Measurements from ENCODE around the gene INKA1.
"Not testable (repeated sequence)": the region's sequence is repeated elsewhere in the genome, so short reads cannot be mapped to it uniquely, and the experiment has no call there.

The INKA1 gene

GRCh38 chr3:49802719-49803464, at the start of gene INKA1:
INKA1 (plus strand) TSS chr3:49803261; CDS start chr3:49803393, 132 bp downstream.
- DNase-seq (ENCODE audit: low read depth), result peak; percentile 82

GRCh38 chr3:49754536-49754935, 48.5 kb upstream of the INKA1 start:
- no peak for DNase-seq (ENCODE audit: low read depth)

DNA sequence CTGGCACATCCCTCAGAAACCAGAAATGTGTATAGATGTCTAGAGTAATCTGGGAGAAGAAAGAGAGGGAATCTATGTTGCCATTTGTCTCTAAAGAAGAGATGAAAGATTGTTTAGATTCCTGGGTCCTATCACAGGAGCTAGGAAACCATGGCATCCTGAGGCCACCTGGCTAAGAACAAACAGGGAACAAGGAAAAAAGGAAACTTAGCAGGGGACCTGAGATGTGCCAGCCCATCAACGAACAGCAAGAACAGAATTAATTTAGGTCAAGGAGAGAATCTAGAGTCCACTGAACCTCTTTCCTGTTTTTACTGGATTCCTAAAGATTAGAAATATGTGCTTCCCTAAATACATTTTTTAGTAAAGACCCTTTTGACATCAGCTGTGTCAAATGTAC, 47.0 kb upstream of the INKA1 start:
- no peak for DNase-seq (ENCODE audit: low read depth)

DNA sequence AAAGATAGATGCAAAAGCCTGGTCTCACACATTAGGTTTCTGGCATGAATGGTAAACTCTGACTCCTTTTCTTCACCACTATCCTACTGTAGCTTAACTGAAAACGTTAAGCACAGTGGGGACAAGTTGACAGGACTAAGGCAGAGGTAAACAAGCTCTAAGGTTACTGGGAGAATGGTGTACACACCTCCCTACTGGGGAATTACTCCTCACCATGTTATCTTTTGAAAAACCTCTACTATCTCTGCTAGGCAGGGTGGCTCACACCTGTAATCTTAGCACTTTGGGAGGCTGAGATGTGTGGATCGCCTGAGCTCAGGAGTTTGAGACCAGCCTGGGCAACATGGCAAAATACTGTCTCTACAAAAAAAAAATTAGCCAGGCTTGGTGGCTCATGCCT, 45.9 kb upstream of the INKA1 start:
- no peak for DNase-seq (ENCODE audit: low read depth)

DNA sequence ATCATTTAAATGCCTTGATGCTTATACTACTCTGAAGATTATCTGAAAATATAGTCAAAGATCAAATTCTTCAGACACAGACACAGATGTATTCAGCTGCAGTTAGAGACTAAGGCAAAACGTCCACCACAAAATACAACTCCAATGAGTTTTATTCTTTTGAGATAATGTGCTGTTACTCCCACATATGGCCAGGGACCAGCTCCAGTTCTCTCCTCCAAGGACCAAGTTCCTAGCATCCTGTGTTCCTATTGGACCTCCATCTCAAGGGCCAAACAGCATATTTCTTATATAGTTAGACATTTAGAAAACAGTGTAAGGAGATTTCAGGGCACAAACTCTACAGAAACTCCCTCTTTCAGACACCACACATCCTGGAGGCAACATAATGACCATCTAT, 43.8 kb upstream of the INKA1 start:
- no peak for DNase-seq (ENCODE audit: low read depth)

GRCh38 chr3:49761661-49762060, 41.4 kb upstream of the INKA1 start:
- DNase-seq (ENCODE audit: low read depth), result no peak

DNA sequence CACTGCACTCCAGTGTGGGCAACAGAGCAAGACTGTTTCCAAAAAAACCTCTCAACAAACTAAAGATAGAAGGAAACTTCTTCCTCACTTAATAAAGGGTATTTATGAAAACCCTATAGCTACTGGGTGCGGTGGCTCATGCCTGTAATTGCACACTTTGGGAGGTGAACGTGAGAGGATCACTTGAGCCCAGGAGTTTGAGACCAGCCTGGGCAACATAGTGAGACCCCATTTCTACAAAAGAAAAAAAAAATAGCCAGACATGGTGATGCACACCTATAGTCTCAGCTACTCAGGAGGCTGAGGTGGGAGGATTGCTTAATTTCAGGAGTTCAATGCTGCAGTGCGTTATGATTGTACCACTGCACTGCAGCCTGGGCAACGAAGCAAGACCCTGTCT, 39.1 kb upstream of the INKA1 start:
- DNase-seq (ENCODE audit: low read depth), result no peak

GRCh38 chr3:49769286-49769915, 33.7 kb upstream of the INKA1 start:
- DNase-seq (ENCODE audit: low read depth), result no peak

- DNase-seq (ENCODE audit: low read depth), result no peak
Observed at GRCh38 chr3:49769926-49770325, 33.1 kb upstream of the INKA1 start.

- no peak for DNase-seq (ENCODE audit: low read depth)
Observed at GRCh38 chr3:49771340-49771938, 31.6 kb upstream of the INKA1 start.

- no peak for DNase-seq (ENCODE audit: low read depth)
Observed at GRCh38 chr3:49772703-49773102, 30.4 kb upstream of the INKA1 start.

DNA sequence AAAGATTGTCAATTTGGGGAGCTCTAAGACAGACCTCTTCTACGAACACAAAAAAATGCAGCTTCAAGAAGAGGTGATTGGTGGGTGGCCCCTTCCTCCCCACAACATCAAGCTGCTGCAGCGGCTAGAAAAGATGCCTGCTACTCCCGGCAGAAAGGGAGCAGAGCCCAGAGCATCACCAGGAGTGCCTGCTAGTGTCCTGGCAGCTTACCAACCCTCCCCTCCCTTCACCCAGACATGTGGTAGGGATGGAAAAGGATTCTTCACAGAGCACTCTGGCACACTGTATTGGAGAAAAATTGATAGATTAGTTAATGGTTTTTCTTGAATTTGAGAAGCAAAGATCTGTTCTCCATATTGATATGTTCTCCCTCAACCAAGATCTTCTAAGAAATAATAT, 27.5 kb upstream of the INKA1 start:
- DNase-seq (ENCODE audit: low read depth), result no peak

- DNase-seq (ENCODE audit: low read depth), result not testable (repeated sequence)
Observed at GRCh38 chr3:49776101-49776500, 27.0 kb upstream of the INKA1 start.

DNA sequence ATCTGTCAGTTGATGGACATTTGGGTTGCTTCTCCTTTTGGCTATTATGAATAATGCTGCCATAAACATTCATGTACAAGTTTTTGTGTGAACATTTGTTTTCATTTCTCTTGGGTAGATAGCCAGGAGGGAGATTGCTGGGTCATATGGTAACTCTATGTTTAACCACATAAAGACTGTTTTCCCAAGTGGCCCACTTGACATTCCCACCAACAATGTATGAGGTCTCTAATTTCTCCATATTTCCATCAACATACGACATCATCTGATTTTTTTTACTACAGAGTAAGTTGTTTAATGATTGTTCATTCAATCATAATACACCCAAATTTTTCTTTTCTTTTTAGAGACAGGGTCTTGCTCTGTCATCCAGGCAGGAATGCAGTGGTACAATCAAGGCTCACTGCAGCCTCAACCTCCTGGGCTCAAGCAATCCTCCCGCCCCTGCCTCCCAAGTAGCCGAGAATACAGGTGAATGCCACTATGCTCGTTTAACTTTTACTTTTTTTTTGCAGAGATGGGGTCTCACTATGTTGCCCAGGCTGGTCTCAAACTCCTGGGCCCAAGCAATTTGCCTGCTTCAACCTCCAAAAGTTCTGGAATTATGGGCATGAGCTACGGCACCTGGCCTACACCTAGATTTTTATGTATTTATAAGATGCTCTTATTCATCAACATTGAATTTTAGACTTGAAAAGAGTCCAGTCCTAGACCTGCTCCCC, 23.5 kb upstream of the INKA1 start:
- no peak for DNase-seq (ENCODE audit: low read depth)

DNA sequence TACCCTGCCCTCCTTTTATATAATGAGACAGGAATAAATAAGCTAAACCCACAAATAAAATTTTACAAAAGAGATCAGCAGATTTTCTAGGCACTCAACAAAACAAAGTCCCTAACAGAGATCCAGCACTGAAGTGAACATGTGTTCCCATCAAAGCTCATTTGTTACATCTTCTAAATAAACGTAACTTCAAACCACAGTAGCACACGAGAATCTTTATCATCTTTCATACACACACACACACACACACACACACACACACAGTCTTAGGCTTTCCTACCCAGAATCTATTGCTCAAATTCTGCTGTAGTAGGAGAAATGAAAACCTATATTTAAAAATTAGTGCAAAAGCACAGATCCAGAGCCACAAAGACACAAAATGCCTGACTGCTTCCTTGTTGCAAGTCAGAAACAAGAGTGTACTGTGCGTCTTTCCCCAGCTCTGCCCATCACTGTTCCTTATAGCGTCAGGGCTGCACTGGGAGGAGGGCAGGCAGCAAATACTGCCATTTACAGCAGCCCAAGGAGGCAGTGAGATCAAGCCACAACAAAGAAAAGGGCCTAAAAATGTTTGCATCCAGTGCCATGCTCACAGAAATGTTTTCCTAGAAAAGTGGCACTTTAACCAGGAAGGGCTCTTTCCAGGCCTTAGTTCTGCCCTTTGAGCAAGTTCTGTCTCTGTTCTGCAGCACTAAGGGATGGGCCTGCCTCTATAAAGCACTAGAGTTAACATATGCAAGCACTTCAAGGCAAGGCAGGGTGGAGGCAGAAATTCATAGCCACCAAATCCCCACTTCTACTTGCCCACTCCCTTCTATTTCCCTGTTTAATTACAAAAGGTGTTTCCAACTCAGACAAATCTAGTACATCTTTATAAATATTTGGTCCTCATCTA, 22.7 kb upstream of the INKA1 start:
- no peak for DNase-seq (ENCODE audit: low read depth)

GRCh38 chr3:49780975-49781365, 22.1 kb upstream of the INKA1 start:
- DNase-seq (ENCODE audit: low read depth), result not testable (repeated sequence)

DNA sequence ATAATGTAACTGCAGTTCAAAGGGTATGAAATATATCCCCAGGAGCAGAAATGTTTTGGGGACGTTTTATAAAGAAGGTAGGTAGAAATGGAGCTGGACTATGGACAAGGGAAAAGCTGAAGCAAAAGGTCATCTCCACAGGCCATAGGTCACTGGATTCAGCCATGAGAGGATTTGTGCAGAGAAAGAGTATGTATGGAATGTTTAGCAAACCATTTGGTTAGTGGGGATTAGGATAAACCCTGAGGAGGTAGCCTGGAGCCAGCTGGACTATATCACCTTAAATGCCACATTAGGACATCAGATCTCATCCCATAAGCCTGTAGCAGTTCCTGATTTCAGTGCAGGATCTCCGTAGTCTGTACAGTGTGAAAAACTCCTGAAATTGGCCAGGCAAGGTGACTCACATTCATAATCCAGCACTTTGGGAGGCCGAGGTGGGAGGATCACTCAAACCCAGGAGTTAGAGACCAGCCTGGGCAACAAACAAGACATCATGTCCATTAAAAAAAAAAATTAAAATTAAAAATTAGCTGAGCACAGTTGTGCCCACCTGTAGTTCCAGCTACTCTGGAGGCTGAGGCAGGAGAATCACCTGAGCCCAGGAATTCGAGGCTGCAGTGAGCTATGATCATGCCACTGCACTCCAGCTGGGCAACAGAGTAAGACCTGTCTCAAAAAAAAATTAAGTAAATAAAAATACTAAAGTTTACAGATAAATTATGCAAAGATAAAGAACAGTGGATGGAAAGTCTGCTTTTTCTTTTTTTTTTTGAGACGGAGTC, 21.5 kb upstream of the INKA1 start:
- DNase-seq (ENCODE audit: low read depth), result no peak

DNA sequence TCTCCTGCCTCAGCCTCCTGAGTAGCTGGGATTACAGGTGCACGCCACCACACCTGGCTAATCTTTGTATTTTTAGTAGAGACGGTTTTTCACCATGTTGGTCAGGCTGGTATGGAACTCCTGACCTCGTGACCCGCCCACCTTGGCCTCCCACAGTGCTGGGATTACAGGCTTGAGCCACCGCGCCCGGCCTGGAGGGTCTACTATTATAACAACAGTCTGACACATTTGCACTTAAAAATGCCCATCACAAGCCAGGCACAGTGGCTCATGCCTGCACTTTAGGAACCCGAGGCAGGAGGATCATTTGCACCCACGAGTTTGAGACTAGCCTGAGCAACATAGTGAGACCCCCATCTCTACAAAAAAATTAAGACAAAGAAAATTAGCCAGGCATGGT, 20.8 kb upstream of the INKA1 start:
- DNase-seq (ENCODE audit: low read depth), result not testable (repeated sequence)

- no peak for DNase-seq (ENCODE audit: low read depth)
Observed at GRCh38 chr3:49785565-49786356, 17.3 kb upstream of the INKA1 start.
